GM18517 (cell line): ENCODE measurements around the gene CD44.

Experiments used
- ATAC-seq: cut with Tn5 transposase; IDR thresholded peaks from one replicate; pipeline ENCODE4 v1.9.1; 2021; ENCODE audit warnings: mild to moderate bottlenecking, moderate library complexity; ENCODE audit not compliant: unreplicated experiment

The CD44 gene

DNA sequence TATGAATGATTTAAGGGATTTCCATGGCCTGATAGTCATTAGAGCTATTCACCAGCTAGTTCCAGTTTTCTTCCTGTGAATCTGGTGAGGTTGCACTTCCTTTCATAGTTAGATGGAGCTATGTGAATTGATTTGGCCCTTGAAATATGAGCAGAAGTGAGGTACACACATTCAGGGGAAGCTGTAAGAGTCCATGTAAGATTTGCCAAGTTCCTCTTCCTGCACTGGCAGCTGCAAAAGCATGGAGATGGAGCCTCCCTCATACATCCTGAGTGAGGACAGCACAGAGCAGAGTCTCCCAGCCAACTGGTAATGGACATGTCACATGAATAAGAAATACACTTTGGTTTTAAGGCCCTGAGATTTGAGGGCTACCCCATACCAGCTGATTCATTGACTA is 111.7 kb downstream of the CD44 start:
- no peak for ATAC-seq

DNA sequence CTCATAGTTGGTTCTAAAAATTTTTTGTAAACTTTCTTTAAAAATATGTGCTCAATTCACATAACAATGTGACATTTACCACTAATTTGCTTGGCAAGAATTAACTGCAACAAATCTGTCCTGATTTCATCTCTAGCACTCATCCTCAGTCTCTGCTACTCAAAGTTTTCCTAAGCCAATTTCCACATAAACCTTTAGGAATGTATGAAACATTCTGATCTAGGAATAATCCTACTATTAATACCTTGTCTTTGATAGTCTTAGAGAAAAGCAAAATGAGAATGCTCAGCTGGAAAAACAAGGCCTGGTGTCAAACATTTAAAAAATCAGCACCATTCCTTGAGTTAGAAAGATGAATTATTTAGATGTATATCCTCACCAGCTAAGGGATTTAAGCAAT is 114.3 kb downstream of the CD44 start:
- ATAC-seq: no peak

DNA sequence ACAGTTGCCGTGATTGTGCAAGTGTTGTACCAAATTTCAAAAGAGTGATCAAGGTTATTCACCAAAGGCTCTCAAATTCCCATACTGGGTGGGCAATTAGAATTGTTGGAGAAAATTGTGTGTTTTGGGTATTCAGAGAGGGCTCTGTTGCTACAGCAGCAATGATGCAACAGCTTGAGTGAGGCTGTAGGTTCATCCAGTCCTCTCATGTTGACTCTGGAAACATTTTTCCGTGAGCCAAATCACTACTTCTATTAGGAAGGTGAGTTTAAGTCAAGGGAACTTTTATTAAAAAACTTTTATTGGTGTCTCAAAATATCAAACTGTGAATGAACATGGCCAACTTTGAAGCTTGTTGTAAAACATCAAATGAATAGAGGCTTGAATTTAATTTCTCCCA is 116.5 kb downstream of the CD44 start:
- no peak for ATAC-seq

DNA sequence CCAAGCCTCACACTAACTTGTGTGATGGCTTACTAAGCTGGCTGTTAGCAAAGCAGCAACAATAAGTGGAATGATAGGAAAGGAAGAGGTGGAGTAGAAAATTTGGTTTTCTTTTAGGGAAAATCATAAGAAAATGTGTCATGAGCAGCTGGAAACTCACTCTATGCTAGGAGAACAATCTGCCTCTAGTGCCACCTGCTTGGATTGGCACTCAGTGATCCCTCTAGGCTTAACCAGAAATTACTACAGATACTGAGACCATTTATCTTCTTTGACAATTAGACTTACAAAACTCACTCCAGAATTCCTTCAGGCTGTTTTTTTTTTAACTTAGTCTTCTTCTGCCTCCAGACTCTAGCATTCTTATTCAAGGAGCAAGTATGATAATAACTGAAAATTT is 117.3 kb downstream of the CD44 start:
- no peak for ATAC-seq

DNA sequence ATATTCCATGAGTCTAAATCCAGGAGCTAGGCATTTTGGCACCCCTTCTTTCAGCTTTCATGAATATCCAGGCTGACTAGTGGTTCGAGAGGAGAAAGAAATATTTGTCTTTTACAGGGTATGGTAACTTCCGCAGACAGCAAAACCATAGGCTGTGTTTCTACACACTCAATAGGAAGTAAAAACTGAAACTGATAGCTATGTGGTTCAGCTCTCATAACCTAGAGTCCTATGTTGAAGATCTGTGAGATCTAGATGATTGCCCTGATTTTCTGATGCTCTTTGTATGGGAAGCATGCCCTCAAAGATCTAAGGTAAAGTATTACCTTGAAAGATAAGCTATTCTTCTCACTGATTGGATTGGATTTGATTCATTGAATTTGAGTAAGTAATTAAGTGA is 118.3 kb downstream of the CD44 start:
- peak; percentile 100 for ATAC-seq

DNA sequence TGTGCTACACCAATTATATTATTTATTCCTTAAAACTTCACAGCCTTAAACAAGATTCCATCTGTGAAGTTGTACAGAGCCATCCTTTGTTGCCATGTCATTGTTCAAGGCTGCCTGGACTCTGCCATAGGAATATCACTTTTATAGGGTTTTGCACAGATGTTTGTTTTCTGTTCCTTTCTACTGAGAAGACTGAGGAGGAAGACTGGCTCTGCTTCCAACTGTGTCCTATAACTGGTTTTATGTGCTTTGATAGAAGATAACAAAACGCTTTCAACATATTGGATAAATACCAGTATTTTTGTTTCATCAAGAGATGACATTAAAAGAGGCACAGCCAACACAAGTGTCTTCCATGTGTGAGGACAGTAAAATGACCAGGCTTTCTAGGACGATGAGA is 120.6 kb downstream of the CD44 start:
- no peak for ATAC-seq

DNA sequence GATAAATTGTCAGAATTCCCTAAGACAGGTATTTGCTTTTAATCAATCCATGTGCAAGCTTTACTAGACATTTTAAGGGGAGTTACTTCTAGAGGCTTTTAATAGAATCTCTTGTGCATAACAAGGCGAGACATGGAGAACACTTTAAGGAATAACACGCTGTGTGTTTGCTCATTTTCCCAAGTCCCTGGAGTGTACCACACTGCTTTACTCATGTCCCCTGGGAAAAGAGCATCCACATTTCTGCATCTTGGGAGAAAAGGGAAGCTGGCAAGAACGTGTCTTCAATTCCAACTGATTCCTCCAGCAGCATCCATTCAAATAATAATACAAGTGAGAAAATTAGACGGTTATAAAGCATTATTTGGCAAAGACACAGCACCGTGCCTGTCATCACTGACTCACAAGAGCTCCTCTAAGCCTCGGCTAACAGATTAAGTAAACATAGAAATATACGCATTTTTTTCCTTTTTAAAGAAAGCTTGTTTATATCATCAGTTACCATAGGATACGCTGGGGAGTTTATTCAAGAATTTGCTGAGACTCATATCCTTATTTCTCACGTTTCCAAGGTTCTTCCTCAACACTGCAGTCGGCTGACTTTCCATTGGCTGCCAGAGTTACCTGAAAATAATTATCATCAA is 121.5 kb downstream of the CD44 start:
- ATAC-seq: no peak

DNA sequence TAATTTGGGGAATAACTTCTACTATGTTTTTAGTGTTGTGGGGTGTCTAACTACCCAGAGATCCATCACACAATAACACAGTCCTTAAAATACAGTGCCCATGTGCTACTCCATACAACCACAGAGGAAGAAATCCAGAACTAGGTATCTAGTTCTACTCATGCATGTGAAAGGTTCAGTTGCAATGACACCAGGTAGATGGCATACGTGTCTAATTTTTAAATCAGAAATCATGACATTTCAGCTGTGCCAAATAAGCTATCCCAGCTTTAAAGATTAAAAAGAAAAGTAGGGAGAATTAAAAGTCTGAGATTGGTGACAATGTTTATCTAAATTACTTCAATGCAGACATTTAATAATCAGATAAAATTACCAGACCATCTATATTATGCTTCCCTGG is 122.2 kb downstream of the CD44 start:
- no peak for ATAC-seq

DNA sequence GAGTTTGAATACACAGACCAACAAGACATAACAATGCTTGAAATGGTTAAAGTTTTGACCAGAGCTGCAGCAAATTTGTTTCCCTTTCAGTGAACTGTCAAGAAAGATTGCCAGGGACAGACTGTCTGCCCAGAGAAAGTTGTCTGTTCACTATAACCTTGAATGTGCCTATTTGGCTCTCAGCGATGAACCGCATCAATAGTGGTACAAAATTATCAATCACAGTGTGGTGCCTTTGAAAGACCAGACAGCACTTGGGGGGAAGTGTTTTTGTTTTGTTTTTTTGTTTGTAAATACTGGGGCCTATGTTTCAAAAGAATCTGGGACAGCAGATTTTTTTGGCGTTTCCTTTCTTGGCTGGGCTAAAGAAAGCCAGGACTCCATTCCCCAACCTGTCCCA is 123.1 kb downstream of the CD44 start:
- no peak for ATAC-seq

DNA sequence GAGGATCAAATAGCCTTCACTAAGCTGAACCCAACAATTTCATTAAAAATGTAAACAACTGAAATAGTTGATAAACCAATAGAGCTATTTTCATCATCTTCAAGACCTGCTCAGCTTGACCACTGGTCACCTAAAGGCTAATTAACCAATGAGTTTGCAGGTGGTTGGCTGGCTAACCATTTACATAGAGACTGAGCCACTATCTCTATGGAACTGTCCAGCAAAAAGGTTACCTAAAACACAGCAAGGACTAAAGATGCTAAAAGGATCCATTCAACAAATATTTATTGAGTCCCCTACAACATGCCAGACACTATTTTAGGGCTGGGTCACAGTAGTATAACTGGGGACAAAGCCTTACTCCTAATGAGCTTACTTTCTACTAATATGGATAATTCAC is 123.8 kb downstream of the CD44 start:
- no peak for ATAC-seq

DNA sequence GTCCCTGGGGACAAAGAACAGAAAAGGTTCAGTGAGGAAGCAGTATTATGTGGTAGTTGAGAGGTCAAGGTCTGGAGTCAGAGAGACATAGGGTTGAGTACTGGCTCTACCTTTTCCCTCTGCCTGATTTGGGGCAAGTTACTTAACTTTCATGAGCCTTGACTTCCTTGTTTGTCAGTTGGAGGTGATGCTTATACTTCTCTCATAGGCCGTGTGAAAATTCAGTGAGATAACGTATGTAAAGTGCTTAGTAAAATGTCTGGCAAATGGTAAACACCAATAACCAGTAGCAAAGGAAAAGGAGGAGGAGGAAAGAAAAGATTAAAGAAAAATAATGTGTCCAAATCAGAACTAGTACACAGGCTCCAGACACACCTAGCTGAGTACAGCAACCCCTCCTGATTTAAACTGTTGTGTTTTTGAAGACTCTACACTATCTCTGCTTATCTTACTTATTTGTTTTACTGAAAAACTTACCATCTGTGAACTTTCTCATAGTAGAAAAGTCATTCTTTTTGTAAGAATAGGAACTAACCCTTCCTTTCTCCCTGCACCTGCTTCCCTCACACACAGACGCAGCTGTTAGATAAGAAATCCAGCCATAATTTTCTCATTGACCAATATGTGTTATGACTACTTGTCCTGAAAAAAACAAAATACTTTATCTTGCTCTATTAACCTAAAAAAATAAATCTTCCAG is 126.9 kb downstream of the CD44 start:
- no peak for ATAC-seq

DNA sequence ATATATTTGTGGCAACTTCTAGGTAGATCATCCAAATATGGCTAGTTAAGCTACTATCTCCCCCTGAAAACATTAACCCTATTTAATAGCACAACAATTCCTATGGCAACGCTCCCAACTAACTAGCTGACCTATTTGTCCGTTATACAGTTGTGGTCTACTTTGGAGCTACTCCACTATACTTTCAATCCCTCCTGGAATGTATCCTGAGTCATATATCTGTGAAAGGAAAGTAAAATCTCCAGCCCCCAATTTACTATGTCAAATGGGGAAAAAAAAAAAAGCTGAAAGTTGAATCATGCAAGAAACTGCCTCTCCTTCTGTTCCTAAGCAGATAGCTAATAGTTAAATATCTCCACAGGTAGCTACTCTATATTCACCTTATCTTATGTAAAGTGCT is 128.5 kb downstream of the CD44 start:
- no peak for ATAC-seq

DNA sequence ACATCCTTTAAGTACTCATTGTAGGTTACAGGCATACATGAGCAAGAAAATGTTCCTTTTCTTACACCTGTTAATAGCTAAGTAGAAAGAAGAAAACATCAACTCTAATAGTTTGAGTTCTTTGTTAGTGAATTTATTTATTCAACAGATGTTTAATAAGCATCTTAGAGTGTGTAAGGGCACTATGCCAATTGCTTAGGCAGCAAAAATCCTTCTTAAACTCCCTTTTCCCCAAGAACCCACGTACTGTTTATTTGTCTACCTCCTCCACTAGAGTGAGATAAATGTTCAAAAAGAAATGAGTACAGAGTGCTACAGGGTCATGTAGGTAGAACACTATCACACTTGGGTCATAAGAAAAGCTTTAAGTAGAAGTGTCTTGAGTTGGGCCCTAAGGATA is 131.4 kb downstream of the CD44 start:
- no peak for ATAC-seq

DNA sequence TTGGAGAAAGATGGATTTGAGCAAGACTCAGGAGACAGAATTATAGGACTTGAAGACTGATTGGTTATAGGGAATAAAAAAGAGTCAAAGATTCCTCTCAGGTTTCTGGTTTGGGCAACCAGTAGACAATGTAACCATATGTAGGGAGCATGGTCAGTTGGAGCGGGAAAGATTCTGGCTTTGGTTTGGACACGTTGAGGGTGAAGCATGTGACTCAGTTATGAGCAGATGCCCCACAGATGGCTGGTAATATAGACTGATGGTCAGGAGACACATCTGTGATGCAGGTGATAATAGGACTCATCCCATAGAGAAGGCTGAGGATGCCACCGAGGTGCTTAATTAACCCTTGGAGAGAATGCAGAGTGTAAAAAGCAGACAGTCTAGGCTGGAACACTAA is 132.1 kb downstream of the CD44 start:
- no peak for ATAC-seq

DNA sequence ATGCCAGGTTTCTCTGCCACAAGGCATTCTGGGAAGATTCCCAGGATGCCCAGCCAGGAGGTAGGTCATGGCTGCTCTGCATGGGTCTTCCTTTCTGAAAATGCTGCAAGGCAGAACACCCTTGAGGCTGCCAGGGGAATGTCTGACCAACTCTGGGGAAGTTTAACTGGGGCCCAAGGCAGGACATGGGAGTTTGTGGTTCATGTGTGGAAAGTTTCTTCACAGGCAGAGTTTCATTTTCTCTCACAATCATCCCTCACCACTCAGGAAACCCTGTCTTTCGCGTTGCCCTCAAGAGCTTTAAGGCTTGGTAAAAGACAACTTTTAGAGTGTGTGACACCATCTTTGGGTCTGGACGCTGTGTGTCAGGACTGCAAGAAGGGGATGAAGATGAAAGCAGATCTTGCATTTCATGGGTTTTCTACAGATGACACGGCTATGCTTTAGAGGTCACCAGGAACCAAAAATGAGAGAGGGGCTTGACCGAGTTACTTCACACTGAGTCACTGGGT is 133.5 kb downstream of the CD44 start:
- ATAC-seq: peak; percentile 87

DNA sequence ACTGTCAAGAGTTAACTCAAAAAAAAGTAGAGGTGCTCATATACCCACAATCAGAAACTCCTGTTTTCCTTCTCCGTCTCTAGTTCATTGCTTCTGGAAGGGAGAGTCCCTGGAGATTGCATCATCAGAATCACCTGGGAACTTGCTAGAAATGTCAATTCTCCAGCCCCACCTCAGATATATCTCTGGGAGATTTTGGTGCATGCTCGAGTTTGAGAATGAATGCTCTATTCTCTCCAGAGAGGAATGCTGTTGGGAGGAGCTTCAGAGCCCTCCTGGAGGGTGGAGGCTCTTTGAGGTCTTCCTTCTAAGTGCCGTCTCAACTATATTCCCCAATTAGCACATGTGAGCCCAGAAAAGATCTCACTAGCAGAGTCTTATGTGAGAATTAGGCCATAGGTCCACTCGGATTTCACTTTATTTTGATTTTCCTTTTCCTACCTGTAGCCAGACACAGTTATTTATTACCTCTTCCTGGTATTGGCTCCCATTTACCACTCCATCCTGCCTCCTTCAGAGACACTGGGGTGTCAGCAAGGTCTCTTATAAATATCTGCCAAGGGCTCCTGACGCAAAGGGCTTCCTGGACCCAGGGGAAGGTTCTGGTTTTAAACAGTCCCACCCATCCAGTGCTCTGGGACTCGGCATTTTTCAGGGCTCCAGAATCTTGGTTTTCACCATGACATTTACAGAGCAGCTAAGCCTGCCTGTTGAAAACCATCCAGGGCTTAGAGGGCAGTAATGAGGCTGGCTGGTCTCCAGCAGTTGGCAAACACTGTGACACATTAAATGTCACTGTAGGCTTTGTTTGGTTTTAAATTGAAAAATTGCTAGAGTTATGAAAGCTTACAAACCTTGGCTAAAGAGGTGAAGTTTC is 136.2 kb downstream of the CD44 start:
- ATAC-seq: no peak

DNA sequence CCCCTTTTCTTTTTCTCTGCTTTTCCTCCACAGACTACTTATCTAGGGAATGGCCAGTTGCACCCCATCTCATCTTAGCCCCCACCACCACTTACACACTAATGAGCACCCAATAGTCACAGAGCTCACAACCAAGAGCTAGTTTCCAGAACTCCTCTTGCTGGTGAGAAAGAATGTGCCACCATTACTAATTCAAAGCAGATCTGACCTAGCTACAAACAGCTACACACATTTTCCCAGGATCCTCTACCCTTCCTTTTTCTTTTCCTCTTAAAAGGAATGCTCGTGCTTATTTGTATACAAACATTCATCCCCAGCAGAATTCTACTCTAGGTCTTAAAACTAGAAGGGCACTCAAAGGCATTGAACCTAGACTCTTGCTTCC is 136.8 kb downstream of the CD44 start:
- ATAC-seq: no peak

DNA sequence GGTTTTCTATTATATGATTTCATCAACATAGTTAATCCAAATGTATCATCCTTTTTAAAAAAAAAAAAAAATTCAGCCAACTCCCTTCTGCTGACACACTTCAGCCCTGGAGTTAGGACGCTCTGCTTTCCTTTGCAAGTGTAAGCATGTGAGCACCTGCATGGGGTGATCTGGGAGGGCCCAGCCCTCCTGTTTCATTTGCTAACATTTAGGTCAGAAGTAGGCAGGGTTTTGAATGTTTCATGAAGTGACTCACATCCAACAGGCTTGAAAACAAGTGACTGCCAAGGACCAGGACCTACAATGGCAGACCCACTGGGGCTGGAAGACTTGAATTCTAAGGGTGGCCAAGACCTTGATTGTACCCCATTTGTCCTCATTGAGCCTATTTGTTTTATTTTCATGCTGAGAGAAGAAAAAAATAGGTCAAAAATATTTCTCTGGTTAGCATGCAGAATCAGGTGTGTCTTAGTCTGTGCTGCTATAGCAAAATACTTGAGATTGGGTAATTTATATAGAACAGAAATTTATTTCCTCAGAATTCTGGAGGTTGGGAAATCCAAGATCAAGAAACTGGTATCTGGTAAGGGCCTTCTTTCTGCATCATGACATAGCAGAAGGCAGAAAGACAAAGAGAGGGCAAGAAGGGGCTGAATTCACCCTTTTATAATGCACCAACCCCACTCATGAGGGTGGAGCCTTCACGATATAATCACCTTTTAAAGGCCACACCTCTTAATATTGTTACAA is 137.6 kb downstream of the CD44 start:
- ATAC-seq: no peak

DNA sequence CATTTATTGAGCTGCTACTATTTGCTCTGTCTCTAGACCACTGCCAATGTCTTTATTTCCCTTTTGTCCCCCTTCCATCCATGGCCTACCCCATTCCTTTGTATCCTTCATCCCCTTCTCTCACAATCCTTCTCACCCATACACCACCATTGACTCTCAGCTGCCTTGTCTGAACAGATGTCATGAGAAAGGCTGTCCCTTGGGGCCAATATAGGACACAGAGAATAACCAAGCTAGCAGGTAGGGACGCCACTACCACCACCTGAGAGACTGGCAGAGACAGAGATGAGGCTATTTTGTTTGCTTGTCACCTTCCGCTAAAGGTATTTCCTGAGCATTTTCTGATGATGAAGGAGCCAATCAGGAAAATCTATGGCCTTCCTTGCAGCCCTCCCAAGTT is 138.9 kb downstream of the CD44 start:
- ATAC-seq: no peak

DNA sequence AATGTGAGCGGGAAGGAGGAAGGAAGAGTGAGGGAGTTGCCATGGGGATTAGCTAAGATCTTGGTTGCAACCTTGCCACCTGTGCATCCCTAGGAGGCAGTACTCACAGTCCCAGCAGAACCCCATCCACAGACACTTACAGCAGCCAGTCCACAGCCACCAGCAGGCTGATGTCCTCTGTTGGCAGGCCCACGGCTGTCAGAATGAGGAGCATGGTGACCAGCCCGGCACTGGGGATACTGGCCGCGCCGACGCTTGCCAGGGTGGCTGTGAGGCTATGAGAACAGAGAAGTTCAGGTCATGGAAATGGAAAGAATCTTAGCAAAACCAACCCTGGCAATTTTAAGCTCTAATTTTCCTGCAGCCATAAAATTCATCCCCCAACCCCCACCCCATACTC is 141.8 kb downstream of the CD44 start:
- no peak for ATAC-seq

DNA sequence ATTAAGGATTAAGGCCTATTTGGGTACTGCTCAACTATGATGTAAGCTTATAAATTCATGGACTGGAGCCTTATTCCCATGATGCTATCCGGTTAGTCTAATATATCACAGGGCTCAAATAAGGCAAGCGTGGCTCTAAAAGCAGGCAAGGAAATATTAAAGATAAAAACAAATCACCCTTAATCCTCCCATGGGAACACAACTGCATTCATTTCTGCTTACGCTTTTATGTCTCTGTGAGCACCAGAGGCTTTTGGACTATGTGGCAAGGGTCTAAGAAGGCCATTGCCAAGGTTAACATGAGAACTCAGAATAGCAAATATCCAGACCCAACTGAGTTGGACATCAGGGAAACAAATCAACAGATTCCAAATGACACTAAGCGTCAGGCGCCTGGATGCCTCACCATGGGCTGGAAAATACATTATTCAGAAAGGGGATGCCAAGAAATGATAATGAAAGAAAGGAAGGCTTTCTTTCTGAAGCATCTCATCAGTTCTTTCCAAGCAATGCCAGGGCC is 142.3 kb downstream of the CD44 start:
- no peak for ATAC-seq
